Stimulated activated CD4-positive, alpha-beta T cell treated with anti-CD3 and anti-CD28 coated beads, TNF-alpha, amount 100 ng/mL, for 4 hours (primary cell): ENCODE results near the gene PES1.
"Not testable (repeated sequence)": the region's sequence is repeated elsewhere in the genome, so short reads cannot be mapped to it uniquely, and the experiment has no call there.

ENCODE experiments used
- DNase-seq, 3 experiments: peaks; one replicate each; pipeline ENCODE4 v3.0.0-alpha.2; 2020; ENCODE audit warnings: low read depth in 3 of 3

The PES1 gene

DNA sequence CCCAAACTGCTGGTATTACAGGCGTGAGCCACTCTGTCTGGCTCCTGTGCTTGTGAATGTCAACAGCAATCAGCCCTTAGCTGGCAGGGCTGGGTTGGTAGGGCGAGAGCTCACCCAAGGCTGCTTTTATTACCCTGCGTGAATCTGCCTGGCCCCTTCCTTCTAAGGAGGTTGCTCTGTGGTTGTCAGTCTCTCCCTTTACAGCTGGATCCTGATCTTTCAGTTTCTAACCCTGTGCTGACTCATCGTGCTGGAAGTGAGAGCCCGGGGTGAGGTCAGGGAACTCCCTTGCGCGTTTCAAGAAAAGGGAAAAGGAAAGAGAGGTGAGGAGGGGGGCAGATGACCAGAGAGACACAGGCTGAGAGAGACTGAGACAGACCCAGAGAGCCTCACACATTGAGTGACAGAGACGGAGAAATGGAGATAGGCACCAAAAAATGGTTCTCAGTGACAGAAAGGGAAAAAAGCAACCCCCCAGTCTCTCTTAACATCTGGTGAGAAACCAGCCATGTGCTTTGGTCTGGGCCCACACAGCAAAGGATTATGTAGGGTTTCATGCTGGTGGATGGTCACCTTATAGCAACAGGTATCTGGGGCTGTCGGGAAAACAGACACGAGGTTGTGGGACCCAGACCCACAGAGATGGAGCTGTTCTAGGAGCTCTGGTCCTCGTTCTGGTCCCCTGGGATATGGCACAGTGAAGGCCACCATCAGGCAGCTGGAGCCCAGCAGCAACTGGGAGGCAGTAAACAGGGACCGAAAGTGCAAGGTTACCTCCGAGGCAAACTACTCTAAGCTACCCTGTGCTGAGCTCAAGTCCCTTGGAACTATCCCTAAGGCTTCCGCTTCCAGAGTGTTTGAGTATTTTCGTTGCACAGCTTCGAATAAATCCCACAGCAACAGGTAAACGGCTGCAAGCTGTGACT lies 17.8 kb upstream of the PES1 start:
- DNase-seq, result no peak

DNA sequence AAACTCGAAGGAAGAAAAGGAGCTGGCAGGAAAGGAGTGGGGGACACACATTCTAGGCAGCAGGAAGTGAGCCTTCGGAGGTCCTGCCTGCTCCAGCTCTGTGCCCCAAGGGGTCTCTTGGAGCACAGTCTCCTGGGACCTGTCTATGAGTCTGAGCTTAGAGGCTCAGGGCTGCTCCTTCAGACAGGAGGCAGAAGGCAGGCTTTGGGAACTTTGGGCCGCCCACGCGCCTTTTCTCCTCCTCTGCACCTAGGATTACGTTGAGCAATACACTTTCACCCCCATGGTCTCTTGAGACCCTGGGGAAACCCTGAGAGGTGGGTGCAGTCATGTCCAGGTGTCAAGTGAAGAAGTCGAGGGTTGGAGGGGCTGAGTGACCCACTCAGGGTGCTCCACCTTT lies 16.2 kb upstream of the PES1 start:
- no peak for DNase-seq

DNA sequence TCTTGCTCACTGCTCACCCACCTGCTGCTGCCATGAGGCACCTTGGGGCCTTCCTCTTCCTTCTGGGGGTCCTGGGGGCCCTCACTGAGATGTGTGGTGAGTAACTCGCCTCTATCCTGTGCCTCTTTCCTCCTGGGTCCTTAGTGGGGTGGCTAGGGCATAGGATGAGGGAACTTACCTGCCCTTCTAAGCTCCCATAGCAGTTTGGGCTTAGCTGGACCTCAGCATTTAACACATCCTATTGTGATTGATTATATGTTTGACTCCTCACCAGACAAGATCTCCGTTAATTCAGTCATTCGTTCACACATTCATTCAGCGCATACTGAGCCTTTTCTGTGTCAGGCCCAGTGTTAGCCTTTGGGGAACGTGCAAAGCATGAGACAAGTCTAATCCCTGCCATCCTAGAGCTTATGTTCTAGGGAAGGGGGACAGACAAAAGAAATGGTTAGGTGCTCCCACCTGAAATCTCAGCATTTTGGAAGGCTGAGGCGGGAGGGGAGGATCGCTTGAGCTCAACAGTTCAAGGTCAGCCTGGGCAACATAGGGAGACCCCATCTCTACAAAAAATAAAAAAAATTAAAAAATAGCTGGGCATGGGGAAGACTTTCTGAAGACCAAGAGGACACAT lies 15.7 kb upstream of the PES1 start:
- DNase-seq, result no peak

DNA sequence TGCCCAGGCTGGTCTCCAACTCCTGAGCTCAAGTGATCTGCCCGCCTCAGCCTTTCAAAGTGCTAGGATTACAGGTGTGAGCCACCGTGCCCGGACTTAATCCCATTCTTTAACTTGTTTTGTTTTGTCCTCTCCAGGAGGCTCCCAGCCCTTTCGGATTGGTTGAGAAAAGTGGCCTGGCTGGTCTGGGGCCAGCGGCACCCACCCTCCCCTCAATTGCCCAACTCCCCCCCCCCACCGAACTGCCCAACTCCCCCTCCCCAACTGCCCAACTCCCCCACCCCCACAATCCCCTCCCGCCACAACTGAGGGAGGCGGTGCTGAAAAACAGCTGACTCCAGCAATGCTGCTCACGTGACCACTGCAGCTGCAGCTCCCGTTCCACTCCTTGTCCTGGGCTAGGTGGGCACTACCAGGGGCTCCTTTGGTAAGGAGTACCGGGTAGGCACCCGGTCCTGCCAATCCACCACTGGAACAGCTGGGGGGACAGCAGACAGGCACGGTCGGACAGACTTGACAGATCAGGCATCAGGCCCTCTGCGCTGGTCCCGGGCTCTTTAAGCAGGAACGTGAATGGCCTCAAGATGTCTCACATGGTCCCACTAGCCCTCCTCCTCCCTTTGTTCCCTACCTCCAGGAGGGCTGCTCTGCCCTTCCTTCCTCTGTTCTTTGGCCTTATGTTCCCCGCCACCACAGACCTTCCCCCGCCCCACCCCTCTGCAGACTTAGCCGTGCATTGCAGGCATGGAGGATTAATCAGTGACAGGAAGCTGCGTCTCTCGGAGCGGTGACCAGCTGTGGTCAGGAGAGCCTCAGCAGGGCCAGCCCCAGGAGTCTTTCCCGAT lies 15.0 kb upstream of the PES1 start, which contains the start of gene TCN2:
TCN2 (plus strand) TSS at position 720 of the 845 bp plus-strand sequence. CDS start 158 bp downstream, outside the sequence.
- no peak for DNase-seq

DNA sequence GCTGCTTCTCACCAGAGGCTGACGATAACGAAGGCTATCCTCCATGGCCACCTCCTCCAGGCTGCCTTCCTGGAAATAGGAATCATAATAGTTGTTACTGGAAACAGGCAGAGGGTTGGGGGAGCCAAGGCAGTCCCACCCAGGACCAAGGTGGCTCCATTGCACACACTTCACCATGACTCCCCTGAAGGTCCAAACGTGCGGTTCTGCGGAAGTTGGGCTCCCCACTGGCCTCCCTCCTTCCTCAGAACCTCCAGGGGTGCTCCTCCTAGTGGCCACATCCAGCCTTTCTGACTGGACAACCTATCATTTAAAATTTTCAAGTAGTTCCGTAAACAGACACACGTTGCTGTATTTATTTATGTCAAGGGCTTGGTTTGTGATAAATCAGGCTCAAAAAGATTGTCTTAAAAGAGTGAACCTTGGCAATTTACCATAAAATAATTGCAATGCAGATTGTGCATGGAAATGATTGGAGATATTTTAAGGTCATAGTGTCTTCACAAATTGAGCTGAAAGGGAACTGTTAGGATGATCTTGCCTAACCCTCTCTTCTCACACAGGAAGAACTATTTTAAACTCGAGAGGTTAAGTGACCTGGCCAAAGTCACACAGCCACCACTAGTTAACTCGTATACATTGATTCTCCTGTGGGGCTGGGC lies 13.9 kb upstream of the PES1 start:
- DNase-seq, result no peak

DNA sequence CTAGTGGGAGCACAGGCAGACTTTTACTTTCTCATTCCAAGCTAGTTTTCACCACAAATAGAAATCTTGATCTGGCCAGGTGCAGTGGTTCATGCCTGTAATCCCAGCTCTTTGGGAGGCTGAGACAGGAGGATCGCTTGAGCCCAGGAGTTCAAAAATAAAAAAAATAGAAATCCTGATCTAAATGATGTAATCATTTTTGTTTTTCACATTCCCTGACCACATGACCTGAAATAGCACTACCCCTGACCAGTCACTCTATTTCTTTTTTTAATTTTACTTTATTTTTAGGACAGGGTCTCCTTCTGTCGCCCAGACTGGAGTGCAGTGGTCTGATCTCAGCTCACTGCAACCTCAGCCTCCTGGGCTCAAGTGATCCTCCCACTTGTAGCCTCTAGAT lies 13.0 kb upstream of the PES1 start:
- DNase-seq, result no peak

DNA sequence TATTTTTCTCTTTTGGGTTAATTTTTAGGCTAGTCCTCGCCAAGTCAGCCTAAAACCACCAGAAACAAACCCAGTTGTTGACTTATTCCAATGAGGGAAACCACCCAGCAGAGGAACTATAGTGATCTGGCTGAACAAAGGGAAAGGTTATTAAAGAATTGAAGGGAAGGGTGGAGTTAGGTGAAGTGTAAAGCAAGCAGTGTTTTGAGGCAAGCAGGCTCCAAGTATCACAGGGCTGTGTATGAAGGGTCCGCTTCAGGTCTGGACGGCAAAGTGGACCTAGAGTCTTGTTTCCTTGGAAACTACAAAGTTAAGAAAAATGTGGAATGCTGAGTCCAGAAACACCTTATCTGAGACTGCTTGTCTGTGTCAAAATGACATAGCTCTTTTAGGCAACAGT lies 12.1 kb upstream of the PES1 start:
- no peak for DNase-seq

DNA sequence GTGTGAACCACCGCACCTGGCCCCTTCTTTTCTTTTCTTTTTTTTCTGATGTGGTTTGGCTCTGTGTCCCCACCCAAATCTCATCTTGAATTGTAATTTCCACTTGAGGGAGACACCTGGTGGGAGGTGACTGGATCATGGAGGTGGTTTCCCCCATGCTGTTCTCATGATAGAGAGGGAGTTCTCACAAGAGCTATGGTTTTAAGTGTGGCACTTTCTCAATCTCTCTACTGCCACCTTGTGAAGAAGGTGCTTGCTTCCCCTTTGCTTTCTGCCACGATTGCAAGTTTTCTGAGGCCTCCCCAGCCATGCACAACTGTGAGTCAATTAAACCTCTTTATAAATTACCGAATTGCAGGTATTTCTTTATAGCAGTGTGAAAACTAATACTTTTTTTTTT lies 10.3 kb upstream of the PES1 start:
- DNase-seq, result no peak

DNA sequence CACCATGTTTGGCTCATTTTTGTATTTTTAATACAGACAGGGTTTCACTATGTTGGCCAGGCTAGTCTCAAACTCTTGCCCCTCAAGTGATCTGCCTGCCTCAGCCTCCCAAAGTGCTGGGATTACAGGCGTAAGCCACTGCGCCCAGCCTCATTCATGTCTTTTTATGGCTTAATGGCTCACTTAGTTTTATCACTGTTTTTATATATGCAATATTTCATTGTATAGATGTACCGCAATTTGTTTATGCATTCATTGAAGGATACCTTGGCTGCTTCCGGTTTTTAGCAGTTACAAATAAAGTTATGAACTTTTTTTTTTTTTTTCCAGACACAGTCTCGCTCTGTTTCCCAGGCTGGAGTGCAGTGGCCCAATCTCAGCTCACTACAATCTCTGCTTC lies 9.8 kb upstream of the PES1 start:
- no peak for DNase-seq

DNA sequence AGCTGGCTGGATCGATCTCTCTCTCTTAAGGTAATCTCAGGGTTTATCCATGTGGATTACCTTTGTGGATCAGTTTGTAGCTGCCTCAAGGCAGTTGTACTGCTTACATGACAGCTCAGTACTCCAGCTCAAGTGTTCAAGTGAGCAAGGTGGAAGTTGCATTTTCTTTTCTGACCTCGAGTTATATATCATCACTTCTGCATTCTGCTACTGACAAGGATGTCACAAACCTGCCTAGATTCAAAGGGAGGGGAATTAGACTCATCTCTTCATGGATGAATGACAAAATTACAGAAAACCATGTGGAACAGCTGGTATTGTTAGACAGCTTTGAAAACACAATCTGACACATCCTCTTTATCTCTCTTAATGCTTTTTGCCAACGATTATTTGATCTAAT lies 9.2 kb upstream of the PES1 start:
- DNase-seq, result no peak

DNA sequence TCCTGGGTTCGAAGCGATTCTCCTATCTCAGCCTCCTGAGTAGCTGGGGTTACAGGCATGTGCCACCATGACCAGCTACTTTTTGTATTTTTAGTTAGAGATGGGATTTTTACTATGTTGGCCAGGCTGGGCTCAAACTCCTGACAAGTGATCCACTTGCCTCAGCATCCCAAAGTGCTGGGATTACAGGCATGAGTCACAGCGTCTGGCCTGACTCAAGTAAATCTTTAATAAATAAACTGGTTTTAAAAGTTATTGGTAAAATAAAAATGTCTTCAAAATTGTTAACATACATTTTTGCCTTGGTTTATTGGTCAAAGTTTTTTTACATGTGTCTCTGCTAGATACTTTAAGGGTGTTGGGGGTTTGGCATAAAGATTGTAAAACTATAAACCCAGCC lies 7.3 kb upstream of the PES1 start:
- no peak for DNase-seq

DNA sequence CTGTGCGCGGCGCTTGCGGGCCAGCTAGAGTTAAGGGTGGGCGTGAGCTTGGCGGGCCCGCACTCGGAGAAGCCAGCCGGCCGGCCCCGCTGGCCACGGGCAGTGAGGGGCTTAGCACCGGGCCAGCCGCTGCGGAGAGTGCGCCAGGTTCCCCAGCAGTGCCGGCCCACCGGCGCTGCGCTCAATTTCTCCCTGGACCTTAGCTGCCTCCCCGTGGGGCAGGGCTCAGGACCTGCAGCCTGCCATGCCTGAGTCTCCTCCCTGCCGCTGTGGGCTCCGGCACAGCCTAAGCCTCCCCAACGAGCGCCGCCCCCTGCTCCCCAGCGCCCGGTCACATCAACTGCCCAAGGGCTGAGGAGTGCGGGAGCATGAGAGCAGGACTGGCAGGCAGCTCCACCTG lies 5.2 kb upstream of the PES1 start:
- no peak for DNase-seq

DNA sequence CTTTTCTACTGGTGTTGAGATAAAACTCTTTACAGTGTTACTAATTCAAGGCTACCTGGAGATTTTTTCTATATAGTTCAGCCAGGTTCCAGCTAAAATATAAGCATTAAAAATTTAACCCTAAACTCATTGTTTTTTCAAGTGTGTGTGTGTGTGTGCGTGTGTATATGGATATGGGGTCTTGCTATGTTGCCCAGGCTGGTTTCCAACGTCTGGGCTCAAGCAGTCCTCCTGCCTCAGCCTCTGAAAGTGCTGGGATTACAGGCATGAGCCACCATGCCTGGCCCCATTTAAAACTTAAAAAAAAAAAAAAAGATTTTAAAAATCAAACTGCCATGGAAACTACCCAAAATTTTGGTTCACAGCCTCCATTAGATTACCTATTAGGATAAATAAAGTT lies 4.5 kb upstream of the PES1 start:
- no peak for DNase-seq

DNA sequence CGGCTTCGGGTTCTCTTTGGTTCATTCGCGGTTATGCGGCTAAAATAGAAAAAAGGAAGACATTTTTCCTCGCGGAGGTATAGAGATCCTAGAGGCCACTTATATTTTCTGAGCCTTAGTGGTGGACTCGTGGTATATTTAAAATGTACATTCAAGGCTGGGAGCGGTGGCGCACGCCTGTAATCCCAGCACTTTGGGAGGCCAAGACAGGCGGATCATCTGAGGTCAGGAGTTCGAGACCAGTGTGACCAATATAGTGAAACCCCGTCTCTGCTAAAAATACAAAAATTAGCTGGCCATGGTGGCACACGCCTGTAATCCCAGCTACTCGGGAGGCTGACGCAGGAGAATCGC lies 627 bp upstream of the PES1 start:
- not testable (repeated sequence) for DNase-seq

DNA sequence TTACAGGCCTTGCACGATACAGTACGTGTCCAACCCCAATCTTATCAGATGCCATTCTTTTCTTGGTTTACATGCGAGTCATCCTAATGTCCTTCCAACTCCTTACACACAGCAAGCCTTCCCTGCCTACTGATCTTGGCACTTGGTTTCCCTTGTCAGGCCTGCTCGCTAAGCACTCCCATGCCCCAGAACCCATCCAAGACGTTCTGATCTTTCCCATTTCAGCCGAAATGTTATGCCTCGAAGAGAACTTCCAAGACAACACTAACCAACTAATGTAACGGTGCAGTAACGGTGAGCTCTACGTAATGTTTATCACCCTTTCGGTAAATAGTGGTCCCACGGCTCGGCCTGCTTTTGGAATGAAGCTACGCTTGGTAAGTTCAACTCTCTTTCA lies 521 bp downstream of the PES1 start:
- no peak for DNase-seq

DNA sequence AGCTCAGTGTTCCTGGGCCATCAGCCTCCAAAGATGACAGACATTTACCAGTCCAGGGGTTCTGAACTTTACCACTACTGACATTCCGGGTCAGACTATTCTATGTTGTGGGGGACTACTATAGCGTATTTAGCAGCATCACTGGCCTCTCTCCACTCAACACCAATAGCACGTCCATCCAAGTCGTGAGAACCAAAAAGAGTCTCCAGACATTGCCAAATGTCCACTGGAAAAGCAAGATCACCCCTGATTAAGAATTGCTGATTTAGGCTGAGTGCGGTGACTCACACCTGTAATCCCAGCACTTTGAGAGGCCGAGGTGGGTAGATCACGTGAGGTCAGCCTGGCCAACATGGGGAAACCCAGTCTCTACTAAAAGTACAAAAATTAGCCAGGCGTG lies 5.3 kb downstream of the PES1 start:
- DNase-seq, result no peak

DNA sequence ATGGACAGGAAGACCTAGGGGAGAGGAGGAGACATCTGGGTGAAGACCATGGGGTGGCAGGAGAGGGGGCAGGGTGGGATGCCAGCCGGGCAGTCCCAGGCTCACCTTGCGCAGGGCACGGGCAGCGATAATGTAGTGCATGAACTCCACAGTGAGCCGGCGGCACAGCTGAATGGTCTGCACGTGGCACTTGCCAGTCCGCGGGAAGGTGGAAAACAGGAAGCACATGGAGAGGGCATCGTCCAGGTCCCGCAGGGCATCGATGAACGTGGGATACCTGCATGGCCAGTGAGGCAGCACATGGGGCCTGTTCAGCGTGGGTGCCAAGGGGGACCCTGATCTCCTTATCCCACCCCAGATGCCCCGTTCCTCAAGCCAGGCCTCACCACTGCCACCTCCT lies 7.3 kb downstream of the PES1 start:
- DNase-seq, result no peak

DNA sequence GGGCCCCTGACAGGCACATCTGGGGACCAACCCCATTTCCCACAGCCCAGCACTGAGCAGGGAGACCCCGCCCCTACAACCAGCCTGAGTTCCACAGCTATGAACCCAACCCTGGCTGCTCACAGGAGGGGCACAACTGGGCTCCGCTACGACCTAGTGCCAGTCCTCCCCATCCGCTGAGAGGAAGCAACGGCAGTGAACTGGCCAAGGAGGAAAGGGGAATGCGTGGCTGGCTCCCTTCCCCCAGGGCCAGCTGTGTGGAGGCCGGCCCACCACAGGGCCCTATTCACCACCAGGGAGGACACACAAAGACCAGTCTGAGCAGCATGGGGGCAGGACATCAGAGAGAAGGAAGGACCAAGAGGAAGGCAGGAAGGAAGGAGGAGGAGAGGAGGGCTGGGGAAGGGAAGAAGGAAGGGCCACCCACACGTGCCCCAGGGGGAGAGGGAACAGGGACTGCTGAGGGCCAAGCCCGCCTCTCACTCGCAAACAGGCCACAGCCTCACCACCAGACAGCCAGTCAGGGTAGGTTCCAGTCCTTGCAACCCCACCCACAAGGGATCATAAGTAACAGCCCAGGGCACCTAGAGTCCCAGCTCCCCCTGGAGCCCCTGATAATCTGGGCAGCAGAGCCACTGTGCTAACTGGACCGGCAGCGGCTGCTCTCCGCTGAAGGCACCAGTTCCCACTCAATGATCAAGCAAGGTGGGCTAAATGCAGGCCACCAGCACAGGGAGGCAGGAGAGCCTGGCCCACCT lies 8.7 kb downstream of the PES1 start:
- no peak for DNase-seq

DNA sequence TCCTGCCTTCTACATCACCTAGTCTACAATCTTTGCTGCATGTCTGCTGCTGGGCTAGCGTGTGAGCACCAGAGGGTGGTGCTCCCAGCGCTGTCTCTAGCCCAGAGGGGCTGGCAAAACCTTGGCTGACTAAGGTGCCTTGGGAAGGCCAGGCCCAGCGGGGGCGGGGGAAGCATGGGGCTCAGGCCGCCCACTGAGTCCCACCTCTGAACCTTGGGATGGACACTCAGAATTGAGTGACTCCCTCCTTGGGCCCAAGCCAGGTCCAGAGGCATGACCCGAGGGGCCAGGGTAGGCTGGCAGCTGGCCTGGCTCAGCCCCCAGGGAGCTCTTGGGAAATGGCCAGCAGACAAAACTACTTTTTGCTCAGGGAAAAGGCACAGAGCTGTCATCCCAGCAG lies 9.7 kb downstream of the PES1 start:
- no peak for DNase-seq

DNA sequence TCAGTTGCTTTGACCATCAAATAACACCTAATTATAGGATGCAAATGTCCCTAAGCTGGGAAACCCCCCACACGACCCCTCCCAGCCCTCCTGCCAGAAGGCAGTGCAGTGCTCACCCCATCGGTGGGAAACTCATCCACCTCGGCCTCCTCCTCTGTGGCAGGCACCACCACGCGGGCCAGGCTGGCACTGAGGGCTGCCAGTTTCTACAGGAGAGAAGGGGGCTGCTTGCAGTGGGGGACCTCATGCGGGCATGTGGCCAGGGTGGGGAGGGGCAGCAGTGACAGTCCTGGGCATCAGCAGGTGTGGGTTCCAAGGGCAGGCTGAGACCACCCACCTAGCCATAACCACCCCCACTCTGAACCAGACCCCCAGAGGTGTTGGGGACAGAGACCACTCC lies 10.8 kb downstream of the PES1 start:
- no peak for DNase-seq

DNA sequence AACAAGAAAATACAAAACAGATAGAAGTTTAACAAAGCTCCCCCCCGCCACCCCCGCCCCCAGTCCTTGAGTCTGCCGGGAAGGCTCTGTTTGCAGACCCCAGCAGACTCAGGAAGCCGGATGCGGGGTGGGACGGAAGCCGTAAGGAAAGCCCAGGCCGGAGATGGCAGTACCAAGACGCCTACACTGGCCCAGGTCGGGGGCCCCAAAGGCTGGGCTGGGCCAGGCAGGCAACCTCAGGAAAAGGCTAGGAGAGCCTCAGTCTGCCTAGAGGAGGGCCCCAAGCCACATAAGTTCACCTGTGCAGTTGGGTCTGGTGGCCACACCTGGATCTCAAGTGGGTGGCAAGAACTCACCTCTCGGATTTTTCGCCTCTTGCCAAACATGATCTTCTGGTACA lies 13.2 kb downstream of the PES1 start:
- DNase-seq, result no peak
